HG03460 (cell line): ENCODE data around the gene CST9.
A peak's percentile ranks its signal among the peaks of the same experiment; 100 is the strongest.
"Not testable (repeated sequence)": the region's sequence is repeated elsewhere in the genome, so short reads cannot be mapped to it uniquely, and the experiment has no call there.

ENCODE experiments used
- ATAC-seq: cut with Tn5 transposase; IDR thresholded peaks from one replicate; pipeline ENCODE4 v1.9.1; 2021; ENCODE audit not compliant: unreplicated experiment

The CST9 gene

DNA sequence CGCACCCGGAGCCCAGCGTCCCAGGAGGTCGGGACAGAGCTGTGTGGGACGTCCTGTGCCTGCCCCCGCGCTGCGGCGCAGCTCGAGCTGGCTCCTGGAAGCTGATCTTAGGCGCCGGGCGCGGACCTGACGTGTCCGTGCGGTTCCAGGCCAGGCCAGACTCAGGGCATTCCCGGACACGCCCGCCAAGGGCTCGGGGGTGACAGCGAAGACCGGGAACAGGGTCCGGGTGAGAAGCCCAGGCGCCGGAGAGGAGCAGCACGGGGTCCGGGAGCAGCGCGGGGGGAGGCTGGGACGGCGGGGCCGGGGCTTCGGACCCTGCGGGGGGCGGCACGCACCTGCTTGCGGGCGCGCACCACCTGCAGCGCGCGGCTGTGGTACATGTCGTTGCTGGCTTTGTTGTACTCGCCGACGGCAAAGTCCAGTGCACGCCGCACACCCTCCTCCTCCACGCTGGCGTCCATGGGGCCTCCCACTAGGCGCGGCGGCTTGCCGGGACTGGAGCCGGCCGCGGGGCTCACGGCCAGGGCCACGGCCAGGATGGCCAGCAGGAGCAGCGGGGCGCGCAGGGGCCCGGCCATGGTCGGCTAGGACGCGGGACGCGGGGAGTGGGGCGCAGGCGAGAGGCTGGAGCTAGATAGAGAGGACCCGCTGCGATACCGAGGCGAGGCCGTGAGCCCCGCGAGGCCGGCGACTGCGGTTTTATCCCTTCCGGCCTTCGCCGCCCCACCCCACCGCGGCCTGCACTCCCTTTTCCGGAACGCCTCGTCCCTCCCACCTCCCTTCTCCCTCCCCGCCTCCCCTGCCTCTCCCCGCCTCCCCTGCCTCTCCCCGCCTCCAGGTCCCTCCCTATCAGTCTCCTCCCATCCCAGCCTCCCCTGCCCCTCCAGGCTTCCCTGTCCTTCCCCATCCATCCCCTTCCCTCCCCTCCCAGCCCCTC is 31.8 kb upstream of the CST9 start, which contains the start of gene CST3:
Gene CST3, minus strand, starts transcription at position 674 of the 940 bp plus-strand sequence. Its CDS starts 93 bp downstream, at position 581.
- ATAC-seq = peak; percentile 51

DNA sequence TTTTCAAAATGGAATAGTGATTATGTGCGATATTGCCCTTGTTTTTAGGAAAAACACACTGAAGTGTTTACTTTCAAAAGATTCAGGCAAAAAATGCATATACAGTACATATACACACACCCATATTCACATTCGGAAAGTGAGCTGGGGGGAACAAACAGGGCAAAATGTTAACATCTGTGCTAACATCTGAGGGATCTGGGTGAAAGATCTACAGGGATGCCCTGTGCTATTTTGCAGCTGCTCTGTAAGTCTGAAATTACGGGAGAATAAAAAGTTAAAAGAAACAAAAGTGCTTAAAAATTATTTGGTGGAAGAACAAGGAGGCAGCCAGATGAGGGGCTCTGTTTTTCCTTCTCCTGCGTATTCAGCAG is 31.2 kb upstream of the CST9 start:
- no peak for ATAC-seq

DNA sequence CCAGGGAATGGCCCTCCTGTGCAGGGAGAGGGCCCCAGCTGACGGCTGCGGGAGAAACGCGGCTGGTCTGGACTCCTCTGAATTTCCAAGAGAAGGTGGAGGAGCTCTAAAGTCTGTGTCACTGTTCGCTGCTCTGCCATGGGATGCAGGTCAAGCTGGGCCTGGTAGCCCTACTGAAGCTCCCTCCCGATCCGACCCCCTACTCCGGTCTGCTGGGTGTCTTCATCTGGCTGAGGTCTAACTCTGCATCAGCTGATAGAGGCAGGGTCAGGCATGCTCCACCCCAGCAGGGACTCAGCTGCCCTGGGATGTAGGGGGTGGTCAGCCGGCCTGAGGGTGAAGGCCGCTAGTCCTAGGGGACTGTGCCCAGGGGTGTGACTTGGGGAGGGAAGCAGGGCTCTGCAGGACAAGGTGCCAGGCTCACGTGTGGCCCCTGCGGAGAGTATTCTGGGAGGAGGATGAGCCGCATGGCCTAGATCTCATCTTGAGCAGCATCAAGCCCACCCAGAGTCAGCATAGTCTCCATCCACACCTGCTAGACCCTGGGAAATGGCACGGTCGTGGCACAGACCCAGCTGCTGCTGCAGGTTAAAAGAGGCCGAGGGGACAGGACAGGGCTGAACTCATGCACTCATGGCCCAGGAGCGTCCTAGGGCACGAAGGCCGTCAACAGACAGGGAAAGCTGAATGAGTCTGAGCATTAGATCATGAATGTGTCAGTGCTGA is 30.6 kb upstream of the CST9 start:
- ATAC-seq = no peak

- not testable (repeated sequence) for ATAC-seq
Observed at GRCh38 chr20:23635768-23636090, 30.0 kb upstream of the CST9 start.

DNA sequence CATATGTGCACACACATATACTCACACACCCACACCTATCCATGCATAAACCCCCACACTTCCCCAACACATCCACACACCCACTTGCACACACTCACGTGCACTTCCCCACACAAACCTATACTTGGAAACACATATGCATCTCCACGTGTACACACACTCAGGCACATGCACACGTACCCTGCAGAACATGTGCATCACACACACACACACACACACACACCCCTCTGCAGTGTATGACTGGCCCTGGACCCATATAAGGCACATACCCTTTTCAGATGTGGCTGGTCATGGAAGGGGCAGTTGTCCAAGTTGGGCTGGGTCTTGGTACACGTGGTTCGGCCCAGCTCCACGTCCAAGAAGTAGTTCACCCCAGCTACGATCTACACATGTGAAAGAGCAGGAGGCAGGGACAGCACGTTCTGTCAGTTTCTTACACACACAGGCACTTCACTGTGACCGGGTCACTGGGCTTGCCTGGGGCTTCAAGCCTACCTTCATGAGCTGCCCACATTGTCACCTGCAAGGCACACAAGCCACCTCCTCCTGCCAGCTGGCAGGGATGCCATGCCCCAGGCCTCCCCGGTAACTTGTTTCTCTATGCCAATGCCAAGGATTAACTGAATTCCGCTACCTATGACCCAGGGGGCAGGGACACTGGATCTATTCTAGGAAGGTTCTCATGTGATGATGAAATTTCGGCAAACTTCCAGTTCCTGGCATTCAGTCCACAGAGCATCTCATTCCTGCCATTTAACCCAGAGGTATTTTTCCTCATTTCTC is 29.5 kb upstream of the CST9 start:
- no peak for ATAC-seq

DNA sequence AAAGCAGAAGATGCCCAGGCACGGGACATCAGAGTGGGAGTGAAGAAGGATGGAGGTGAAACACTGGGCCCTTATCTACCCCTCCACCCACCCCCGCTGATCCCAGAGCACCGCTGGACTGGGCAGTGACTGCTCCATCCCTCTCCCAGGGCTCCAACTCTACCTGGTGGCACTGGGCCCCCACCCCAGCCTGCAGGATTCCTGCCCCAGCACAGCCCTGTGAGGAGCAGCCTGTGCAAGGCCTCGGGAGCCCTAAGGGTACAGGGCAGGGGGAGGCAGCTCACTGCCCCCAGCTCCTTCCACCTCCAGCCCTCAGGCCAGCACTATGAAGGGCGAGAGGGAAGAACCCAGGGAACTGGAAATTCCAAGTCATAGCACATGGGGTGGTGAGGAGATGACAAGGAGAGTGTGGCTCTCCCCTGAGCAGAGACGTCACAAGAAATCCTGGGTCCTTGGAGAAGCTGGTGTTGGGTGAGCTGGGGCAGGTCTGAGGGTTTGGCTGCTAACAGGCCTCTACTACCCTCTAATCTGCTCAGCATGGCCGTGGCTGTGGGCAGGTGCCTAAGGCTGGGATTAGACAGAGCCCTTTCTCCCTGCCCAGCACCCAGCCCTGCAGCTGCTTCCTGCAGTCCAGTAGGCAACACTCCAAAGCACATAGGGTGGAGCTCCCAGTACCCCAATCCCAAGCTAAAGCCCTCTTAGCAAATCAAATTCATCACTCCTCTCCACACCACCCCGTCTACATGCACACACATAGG is 28.5 kb upstream of the CST9 start:
- ATAC-seq = no peak

GRCh38 chr20:23632711-23633573 is 27.2 kb upstream of the CST9 start:
- ATAC-seq = no peak

- ATAC-seq = no peak
Observed at GRCh38 chr20:23631981-23632710, 26.4 kb upstream of the CST9 start.

- ATAC-seq = no peak
Observed at GRCh38 chr20:23631226-23631822, 25.6 kb upstream of the CST9 start.

- no peak for ATAC-seq
Observed at GRCh38 chr20:23630392-23630849, 24.7 kb upstream of the CST9 start.

DNA sequence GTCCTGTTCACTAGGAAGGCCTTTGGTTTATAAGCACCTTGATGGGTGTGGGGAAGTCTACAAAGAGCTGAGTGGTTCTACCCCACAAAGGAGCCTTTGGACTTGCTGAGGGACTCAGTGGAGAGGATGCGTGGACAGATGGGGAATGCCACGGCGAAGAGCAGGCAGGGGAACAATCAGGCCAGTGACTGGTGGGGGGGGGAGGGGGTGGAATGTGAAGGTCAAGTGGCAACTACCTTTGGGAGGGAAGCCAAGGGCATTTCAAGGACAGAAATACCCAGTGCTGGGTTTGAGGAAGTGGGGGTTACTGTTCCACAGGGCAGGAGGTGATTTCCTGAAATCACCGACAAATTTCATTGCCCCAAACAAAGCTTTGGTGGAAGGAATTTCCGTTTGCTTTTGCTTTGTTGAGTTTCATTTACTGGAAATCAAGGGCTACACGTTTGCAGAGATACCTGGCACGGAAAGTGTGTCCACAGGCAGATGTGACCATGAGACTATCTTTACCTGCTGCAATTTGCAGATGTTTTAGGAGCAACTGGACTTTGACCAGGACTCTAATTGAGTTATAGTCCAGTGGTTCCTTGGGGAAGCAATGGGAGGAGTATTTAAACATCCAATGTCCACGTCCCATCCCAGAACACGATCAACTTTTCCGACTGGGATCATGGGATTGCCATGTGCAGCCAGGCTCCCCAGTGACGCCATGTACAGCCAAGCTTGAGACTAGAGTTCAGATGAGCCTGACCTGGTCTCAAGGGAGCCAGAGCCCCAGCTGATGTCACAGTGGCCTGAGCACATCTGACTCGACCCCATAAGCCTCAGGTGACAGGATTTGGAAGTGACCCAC is 24.1 kb upstream of the CST9 start:
- ATAC-seq = no peak

GRCh38 chr20:23629017-23629541 is 23.4 kb upstream of the CST9 start:
- no peak for ATAC-seq

- no peak for ATAC-seq
Observed at GRCh38 chr20:23628402-23629016, 22.8 kb upstream of the CST9 start.

DNA sequence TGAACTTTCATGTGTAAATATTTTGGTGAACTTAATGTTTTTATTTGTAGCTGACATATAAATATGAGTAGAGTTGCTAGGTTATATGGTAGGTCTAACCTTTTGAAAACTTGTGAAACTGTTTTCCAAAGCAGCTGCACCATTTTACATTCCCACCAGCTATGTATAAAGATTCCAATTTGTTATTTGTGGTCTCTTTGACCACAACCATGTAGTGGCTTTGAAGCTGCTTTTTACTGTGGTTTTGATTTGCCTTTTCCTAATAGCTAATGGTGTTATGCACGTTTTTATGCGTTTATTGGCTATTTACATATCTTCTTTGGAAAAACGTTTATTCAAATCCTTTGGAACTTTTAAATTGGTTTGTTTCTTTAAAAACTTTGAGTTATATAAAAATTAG is 21.8 kb upstream of the CST9 start:
- no peak for ATAC-seq

DNA sequence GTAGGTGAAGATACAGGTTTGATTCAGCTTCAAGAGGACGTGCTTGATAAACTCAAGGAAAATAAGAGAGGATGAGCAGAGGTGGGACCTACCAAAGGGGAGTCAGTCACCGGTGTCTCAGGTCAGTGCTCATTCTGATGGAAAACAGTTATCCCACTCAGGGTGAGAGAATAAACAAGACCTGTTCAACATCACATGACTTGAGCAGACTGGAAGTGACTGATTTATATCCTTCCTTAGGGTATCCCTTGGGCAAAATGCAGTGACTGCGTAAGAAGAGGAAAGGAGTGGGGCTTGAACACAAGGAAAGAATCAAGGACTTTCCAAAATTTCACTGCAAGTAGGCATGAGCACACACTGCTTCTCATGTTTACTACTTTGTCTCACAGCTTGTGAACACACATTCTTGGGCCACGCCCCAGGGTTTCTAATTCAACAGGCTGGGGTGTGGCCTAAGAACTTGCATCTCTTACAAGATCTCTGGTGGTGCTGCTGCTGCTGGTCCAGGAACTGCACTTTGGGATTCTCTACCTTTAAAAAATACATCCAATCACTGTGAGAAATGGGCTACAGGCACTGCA is 20.4 kb upstream of the CST9 start:
- no peak for ATAC-seq

- no peak for ATAC-seq
Observed at GRCh38 chr20:23625236-23625964, 19.7 kb upstream of the CST9 start.
